ENCODE data around the gene PPP3CA.

The PPP3CA gene

DNA sequence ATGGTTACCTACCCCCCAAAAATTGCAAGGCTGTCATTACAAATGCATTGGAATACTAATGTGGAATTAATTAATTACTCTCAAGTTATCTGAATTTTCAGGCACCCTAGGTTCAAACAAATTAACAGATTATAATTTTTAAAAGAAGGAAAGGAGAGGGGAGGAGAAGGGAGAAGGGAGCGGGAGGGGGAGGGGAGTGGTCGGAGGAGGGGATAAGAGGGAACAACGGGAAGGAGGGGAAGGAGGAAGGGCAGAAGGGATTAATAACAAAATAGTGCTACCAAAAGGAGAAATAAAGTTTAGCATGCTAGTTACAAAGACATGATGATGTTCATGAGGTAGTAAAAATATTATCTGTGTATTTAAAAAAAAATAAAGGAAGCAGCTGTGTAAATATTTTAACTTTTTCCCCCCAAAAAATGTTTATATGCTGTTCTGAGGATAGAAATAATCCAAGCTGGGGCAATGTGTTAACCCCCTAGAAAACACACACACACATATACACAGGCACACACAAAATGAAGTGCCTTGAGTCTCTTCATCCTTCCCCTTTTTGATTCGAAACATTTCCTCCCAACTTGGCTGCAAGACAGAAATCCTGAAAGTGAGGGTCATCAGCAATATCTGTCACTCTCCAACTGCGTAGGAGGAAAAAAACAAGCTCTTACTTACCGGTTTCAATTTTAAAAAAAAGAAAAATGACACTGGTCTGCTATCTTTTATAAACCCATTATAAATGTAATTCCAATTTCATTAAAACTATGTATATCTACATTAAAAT, 58.8 kb downstream of the PPP3CA start:
- no peak for DNase-seq (ENCODE audit: low read depth)

DNA sequence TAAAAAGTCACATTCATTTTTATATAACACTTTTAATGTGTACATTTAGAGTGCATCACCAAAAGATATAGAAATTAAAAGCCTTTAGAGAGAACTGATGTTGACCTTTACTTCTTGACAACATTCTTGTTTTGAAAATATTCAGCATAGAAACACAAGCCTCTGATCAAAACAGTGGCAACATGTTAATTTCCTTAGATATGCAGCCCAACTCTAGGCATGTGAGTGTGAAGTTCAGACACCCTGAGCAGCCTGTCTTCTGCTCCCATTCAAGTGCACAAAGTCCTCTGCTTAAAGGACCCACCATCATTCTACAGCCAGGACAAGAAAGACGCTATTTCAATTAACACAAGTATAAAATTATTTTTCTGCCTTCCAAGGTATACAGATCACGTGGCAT, 60.0 kb downstream of the PPP3CA start:
- no peak for DNase-seq (ENCODE audit: low read depth)

DNA sequence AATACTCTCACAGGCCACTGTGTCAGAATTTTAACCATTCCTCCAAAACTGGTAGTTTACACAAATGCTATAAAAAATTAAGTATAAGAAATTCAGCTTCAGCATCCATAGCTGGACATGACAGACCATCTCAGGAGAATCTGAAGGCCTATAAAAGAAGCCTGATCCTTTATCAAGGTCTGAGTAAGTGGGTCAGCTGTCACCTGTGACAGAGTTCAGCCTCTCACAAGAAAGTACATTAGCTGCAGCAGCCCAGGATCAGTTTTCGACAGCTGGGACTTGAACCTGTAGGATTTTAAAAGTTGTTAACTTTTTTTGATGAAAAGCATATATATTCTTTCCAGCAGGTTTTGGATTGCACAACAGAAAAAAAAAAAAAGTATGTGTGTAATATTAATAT, 60.7 kb downstream of the PPP3CA start:
- no peak for DNase-seq (ENCODE audit: low read depth)

DNA sequence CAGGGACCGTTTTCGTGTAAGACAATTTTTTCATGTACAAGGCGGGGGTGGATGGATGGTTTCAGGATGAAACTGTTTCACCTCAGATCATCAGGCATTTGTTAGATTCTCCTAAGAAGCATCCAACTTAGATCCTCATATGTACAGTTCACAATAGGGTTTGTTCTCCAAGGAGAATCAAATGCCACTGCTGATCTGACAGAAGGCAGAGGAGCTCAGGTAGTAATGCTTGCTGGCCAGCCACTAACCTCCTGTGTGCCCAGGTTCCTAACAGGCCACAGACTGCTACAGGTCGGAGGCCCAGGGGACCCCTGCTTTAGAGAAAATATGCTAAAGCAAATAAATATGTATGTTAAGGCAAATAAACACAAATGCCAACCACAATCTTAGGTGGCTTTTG, 61.3 kb downstream of the PPP3CA start:
- DNase-seq (ENCODE audit: low read depth), result no peak

DNA sequence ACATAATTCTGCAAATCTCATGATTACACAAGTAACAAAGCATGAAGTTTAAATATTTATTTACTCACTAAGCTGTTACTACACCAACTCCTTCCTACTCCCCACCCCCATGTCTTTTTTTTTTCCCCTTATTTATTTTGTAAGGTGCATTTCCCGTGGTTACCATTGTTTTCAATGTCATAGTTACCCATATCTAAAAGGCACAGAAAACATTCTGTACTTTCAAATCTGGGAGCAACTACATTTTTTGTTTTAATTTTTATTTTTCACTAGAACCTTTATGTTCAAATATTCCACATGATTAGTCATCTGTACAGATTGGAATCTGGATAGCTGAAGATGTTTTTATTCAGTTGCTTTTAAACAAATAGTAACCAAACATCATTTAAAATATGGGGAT, 62.8 kb downstream of the PPP3CA start:
- no peak for DNase-seq (ENCODE audit: low read depth)

DNA sequence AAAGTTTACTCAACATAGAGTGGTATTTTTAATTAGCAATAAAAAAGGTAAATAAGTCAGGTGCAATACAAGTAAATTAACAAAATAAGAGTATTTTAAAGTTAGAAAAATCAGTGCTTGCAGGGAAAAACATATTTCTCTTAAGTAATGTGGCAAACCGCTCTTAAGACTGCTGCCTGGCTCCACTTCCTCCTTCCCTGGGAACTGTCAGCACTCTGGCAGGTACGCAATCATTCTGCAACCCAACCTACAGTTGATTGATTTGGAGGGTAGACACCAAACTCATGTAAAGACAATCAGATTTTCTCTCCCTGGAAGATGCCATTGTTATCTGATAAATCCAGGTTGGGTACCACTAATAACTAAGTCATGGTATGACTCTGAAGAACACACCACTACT, 63.9 kb downstream of the PPP3CA start:
- no peak for DNase-seq (ENCODE audit: low read depth)

DNA sequence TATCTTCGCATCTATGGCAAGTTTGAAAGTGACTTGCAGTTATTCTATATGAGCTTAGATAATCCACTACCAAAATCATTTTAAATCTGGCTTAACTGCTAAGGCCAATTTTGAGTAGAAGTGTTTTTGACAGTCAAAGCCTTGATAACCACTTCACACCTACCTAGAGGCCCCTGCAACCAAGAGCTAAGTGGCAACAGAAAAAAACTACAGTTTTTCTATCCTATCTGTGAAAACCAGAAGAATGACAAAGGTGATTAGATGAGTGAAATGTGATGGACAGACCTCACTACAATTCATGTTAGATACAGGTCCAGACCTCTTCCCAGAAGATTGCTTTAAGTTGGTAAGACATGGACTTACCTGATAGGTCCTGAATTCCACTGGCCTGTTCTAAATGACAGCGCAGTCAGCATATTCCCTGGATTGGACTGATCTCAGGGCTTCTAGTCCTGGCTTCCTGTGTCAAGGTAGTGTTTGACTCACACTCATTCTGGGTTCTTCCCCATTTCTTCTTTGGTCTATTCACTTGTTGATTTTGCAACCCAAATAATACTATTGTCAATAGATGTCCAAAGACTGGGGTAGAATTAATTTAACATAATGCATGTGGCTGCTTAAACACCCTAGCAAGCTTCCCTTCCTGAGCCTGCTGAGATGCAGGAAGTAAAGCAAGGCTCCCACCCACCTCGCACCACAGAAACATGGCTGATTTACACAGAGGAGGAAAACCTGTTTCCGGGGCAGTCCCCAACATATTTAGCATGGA, 65.1 kb downstream of the PPP3CA start:
- no peak for DNase-seq (ENCODE audit: low read depth)

DNA sequence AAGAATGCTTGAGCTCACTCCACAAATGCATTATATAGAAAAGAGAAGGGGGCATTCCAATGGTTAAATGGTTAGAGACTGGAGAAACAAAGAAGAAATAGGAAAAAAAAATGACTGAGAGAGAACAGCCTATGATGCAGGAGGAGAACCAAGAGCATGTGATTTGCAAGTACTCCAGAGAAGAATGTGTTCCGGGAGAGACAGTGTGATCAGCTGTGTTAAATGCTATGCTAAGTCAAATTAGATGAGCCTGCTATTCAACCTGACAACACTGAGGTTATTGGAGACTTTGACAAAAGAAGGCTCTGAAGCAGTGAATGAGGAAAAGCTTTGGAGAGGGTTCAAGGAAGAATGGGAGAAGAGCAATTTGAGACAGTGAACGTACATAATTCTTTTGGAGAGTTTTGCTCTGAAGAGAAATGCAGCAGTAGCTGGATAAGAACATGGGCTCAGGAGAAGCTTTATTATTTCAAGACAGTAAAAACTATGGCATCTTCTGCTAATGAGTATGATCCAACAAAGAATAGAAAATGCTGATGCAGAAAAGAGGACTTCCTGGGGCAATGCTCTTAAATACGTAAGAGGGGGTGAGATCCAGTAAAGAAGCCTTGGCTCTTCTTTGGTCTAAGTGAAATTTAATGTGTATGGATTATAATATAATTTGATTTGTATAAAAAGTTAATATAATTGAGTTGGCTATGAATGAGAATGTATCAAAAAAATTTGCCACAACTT, 66.3 kb downstream of the PPP3CA start:
- DNase-seq (ENCODE audit: low read depth), result no peak

DNA sequence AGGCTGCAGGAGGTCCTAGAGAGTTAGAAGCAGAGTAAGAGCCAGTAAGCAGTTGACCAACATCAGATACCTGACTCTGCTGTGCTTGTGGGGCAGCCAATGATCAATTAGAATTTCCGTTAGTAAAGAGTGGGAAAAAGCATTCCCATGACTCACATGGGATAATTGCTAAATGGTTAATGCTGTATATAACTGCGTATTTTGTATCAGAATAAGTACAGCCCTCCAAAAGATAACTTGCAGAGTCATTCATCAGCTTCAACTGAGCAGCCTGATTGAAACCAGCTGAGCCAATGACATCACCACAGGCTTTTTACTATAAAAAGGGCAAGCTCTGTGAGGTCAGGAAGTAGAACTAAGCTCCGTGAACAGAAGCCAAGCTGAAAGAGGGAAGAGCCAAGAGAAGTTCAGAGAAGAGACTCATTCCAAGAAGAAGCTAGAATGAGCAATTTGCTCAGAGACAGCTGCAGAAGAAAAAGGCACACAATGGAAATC, 67.9 kb downstream of the PPP3CA start:
- no peak for DNase-seq (ENCODE audit: low read depth)

DNA sequence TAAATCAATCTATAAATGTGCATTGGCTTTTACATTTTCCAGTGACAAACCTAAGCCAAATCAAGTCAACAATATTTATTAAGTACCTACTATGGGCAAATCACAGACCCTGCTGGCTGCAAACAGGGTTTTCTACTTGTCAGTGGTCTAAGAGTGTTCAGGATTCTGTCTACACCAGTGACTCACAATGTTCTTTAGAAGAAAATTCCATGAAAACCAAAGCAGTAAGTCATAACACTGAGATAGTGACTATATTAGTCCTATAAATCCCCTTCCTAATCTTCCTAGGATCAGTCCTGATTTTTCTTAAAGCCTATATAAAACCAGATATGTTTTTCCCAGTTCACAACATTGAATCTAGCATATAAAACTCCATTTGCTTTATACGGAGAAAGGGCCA, 69.7 kb downstream of the PPP3CA start:
- no peak for DNase-seq (ENCODE audit: low read depth)

DNA sequence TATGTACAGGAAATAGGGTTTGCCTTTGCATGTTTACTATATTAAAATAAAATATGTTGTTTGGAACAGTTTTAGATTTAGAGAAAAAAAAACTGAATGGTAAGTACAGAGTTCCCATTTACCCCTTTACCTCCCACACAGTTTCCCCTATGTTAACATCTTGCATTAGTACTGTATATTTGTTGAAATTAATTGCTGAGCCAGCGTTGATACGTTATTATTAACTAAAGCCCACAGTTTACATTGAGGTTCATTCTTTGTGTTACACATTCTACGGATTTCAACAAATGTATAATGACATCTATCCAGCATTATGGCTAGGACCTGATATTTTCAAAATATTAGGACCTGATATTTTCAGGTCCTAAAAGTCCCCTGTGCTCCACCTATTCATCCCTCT, 70.7 kb downstream of the PPP3CA start:
- no peak for DNase-seq (ENCODE audit: low read depth)

DNA sequence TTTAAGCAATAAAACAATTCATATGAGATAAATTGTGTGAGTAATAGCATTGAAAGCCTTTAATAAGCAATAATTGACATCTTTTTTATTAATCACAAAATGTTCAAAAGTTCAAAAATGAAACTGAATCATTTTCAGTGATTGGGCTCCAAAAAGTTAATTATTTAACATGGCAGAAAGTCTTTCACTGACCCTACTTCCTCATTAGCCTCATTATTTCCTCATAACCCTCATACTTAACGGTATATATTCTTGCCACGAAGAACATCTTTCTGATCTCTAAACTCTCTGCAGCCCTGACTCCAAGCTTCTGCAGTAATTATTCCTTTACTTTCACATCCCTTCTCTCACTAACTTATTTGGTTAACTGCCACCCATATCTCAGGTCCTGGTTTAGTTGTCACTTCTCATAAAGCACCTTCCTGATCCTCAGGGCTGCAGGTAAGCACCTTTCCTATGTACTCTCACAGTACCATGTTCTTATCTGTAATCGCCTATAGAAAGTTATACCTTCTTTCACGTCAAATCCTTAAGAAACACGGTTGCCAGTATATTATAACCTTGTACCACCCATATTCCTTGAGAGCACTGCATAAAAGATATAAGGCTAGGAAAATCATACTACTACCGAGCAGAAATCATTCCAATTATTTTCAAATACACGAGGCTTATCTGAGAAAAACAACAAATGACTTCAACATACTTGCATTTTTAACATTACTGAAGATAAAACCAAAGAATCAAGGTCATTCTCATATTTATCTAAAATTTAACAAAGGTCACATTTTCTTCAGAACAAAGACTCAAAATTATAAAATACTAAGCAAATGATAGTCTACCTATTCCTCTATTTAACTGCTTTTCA, 72.2 kb downstream of the PPP3CA start:
- DNase-seq (ENCODE audit: low read depth), result no peak

DNA sequence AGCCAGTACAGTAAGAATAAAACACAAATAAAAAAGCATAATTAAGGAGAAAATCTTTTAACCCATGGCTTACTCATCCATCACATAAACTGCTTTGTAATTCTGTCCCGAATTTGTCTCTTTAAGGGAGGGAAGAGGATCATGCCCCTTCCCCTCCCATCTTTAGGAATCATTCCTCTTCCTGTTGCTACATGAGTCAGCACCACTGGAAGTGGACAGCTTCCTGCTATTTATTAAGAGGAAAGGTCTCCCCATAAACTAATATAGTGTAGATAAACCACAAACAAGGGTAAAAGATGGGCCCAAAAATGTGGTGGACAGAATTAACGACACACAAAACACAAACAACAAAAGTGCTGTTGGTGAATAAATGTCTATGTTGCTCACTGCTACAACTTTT, 75.8 kb downstream of the PPP3CA start:
- no peak for DNase-seq (ENCODE audit: low read depth)

DNA sequence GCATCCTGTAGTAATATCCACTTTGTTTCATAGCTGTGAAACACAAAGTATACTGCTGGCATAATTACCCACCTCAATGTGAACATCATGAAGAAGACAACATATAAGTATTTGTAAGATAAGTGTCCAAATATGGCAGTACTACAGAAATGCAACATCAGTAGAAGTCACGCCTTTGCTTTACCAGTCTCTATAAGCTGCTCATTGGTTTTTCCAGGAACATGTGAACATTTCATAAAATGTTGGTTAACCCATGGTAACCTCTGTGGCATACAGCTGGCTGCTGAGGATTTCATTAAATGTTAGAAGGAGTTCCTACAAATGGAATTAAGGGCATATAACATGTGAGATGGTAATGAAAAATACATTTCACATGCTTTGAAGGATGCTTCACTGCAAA, 77.6 kb downstream of the PPP3CA start:
- no peak for DNase-seq (ENCODE audit: low read depth)

DNA sequence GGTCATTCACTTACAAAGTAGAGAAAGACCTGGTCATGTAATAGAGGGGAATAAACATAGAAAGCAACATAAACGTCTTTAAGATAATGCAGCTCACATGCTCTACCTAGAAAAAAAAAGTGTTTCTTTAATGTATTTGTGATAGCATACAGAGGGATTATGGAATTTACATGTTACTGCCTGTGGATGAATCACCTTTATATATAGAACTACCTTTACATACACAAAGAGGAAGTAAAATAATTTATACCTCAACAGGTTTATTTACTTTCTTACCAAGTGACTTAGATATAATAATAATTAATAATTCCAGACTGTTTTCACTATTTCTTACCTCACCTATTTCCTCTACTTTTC, 81.5 kb downstream of the PPP3CA start:
- DNase-seq (ENCODE audit: low read depth), result no peak

DNA sequence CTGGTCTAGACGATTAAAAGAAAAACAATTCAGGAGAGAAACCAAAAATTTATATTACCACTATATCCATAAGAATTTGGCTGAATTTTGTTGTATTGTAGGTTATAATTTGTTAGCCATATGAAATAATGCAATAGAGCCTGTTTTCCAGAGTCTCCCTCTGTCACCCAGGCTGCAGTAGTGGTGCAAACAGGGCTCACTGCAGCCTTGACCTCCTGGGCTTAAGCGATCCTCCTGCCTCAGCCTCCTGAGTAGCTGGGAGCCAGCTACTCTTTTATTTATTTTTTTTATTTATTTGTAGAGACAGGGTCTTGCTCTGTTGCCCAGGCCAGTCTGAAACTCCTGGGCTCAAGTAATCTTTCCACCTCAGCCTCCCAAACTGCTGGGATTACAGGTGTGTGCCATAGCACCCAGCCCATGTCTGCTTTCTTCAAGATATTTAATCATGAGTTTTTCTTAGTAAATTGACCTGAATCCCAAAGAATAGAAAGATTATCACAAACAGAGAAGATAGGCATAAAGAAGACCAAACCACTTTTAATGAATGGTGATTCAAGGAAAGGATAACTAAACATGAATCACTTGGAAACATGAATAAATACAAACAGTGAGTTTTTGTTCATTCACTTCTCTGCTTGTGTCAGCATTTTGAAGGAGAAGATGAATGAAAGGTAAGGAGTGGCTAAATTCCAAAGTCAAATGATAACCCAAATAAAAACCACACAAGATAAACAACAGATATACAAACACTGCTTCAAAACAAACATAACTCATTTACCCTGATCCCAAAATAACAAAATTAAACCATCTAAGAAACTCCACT, 82.1 kb downstream of the PPP3CA start:
- DNase-seq (ENCODE audit: low read depth), result no peak

DNA sequence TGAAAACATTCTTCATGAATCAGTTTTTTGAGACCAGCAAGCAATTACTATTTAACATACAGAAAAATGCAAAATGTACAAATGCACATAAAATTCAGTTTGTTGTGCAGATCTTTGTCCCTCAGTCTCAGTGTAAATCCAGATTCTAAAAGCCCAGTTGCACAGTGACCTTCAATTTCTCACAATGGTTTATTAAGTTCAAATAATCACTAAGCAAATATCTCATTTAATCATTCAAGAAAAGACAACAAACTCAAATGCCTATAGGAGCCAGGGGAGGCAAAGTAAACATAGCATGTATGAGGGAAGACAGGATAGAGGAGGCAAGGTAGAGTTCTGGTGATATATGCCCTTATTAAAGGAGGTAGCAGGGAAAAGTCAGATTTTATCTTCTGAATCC, 82.8 kb downstream of the PPP3CA start:
- no peak for DNase-seq (ENCODE audit: low read depth)

DNA sequence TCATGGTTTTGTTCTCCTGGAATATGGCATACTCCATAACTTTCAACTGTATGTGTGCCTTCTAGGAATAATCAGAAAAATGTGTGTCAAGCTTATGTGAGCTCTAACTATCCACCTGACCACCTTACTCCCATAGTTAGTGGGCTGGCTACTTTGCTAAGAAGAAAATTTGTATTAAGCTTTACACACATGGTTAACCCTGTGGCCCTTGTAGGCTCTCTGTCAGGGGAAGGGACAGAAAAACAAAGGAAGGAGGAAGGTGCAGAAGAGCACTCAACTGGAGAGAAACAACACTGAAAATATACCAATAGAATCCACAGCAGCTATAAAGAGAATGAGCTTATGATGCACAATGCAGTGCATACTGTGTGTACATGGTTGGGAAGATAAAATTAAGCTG, 84.6 kb downstream of the PPP3CA start:
- no peak for DNase-seq (ENCODE audit: low read depth)

DNA sequence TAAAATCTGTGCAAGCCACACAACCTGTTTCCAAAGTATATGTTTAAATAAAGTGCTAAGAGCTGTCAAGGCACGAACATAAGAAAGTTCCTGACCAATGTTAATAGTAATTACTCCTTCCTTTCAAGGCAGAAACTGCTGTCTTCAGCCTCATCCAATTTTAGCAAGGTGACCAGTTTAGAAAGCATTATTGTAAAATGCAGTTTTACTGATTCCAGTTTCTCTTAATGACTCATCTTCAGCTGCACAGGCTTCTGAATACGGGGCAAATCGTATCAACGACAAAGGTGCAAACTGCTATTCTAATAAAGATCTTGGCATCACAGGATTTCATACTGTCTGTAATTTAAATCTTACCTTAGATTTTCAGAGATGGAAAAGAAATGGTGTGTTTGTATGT, 87.5 kb downstream of the PPP3CA start:
- DNase-seq (ENCODE audit: low read depth), result no peak

DNA sequence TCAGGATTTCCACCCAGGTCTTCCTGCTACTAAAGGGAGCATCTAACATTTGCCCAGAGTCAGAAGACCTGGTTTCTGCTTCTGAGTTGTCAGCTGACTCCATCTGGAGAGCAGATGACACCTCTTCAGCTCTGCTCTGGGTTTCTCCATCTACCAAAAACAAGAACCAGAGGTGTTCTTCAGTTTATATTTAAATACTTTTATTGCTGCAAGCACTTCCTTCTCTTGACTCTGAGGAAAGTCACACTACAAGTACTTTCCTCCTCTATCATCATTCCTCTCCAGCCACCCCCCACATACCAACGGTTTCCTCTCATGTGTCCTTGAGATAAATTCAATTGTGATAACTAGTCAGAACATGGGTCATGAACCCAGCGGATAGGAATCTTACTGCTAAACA, 88.4 kb downstream of the PPP3CA start:
- DNase-seq (ENCODE audit: low read depth), result no peak

DNA sequence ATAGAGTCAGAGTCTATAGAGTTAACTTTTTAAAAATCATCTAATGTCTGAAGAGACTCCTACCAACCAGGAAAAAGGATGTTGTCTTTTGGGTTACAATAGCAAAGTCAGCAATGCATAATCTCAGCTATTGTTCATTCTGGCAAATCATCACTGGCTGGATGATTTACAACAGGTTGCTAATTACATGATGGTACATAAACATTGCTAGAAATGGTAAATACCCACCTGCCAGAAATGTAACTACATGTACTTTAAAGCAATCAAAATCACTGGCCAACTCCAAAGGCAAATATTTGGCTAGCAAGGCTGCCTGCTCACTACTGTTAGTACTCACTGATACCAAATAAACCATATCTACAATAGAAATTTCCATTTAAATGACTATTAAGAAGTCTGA, 91.1 kb downstream of the PPP3CA start:
- no peak for DNase-seq (ENCODE audit: low read depth)
